ENCODE measurements around the gene GMPPB.

Gene GMPPB

DNA sequence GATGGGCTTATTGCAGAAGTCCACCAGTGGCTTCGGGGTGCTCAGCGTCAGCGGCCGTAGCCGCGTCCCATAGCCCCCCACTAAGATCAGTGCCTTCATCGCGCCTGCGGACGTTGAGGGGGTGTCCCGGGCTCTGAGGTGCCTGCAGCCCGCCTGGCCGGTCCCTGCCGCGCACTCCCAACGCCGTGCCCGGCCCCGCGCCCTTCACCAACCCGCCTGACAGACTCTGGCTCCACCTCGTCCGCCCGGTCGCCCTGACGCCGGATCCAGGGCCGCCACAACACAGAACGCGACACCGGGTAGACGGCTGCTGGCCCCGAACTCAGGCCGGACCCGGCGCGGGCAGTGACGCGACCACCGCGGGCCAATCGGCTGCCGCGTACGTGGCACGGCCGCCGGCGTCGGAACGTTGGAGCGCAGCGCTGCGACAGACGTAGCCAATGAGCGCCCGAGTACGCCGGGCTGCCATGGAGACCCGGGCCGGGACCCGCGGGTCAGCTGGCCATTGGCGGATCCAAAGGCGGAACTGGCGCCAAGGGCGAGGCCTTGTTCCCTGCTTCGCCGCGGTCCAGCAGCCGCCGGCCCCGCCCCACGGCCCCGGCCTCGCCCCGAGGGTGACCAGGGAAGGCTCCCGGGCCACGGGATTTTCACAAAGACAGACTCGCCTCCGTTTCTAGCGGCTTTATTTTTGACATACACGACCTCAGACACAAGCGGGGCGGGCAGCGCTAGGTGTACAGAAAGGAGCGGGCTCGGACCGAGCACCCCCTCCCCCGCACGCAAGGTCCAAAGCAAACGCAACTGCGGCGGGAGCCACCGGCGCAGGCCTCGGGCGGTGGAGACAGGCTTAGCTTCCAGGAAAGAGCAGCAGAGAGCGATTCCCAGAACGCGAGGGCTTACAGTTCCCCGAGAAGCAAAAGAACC is at the start of gene GMPPB:
GMPPB (minus strand) TSS at position 324 of the 924 bp plus-strand sequence; CDS start at position 99, 225 bp downstream.
- H3K4me3 ChIP-seq (ENCODE audit: low read length): peak within 1 kb of the TSS; percentile 99
- TF ChIP-seq, protein P1, sequence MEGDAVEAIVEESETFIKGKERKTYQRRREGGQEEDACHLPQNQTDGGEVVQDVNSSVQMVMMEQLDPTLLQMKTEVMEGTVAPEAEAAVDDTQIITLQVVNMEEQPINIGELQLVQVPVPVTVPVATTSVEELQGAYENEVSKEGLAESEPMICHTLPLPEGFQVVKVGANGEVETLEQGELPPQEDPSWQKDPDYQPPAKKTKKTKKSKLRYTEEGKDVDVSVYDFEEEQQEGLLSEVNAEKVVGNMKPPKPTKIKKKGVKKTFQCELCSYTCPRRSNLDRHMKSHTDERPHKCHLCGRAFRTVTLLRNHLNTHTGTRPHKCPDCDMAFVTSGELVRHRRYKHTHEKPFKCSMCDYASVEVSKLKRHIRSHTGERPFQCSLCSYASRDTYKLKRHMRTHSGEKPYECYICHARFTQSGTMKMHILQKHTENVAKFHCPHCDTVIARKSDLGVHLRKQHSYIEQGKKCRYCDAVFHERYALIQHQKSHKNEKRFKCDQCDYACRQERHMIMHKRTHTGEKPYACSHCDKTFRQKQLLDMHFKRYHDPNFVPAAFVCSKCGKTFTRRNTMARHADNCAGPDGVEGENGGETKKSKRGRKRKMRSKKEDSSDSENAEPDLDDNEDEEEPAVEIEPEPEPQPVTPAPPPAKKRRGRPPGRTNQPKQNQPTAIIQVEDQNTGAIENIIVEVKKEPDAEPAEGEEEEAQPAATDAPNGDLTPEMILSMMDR (IDR thresholded peaks at IDR 0.05; ENCODE audit: insufficient read depth, low read depth, low read length, missing control alignments): no peak
- DNase-seq (ENCODE audit: low read depth): peak; percentile 98

DNA sequence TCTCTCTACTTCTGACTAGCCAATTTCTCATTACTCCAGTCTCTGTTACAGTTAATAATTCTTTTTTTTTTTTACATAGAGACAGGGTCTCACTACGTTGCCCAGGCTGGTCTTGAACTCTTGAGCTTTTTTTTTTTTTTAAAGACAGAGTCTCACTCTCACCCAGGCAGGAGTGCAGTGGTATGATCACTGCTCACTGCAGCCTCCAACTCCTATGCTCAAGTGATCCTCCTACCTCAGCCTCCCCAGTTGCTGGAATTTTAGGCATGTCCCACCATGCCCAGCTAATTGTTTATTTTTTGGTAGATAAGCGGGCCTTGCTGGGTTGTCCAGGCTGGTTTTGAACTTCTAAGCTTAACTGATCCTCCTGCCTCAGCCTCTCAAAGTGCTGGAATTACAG is 49.0 kb upstream of the GMPPB start:
- TF ChIP-seq, protein P1 (IDR thresholded peaks at IDR 0.05; ENCODE audit: insufficient read depth, low read depth, low read length, missing control alignments): no peak

DNA sequence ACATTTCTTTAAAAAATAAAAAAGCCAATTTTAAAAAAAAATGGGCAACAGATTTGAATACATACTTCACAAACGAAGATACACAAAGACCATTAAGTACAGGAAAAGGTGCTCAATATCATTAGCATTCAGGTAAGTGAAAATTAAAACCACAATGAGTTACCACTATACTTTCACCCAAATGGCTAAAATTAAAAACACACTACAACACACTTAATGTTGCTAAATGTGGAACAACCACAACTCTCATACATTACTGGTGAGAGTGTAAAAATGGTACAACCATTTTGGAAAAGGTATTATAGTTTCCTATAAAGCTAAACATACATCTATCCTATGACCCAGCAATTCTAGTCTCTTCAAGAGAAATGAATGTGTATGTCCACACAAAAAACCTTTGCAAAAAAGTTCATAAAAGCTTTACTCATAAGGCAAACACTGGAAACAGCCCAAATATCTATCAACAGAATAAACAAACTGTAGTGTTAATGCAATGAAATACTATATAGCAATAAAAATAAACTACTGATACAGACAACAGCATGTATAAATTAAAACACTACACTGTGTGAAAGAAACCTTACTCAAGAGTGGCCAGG is 47.7 kb upstream of the GMPPB start:
- H3K4me3 ChIP-seq (ENCODE audit: low read length): no peak overlapping the region
- no peak for DNase-seq (ENCODE audit: low read depth)
- TF ChIP-seq, protein P1 (IDR thresholded peaks at IDR 0.05; ENCODE audit: insufficient read depth, low read depth, low read length, missing control alignments): no peak

More for the DNA sequence above, 49.0 kb upstream of the GMPPB start:
- DNase-seq (ENCODE audit: low read depth): no peak
- no peak overlapping the region for H3K4me3 ChIP-seq (ENCODE audit: low read length)

DNA sequence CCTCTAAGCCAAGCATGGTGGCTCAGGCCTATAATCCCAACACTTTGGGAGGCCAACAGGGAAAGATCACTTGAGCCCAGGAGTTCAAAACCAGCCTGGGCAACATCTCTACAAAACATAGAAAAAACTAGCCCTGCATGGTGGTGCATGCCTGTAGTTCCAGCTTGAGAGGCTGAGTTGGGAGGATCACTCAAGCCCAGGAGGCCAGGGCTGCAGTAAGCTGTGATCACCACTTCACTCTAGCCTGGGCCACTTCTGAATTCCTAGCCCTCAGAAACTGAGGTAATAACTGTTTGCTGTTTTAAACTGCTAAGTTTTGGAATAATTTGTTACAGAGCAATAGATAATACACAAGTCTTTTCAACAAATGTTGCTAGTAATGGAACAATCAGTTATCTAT is 46.2 kb upstream of the GMPPB start:
- H3K4me3 ChIP-seq (ENCODE audit: low read length): no peak overlapping the region
- no peak for DNase-seq (ENCODE audit: low read depth)
- TF ChIP-seq, protein P1 (IDR thresholded peaks at IDR 0.05; ENCODE audit: insufficient read depth, low read depth, low read length, missing control alignments): no peak

DNA sequence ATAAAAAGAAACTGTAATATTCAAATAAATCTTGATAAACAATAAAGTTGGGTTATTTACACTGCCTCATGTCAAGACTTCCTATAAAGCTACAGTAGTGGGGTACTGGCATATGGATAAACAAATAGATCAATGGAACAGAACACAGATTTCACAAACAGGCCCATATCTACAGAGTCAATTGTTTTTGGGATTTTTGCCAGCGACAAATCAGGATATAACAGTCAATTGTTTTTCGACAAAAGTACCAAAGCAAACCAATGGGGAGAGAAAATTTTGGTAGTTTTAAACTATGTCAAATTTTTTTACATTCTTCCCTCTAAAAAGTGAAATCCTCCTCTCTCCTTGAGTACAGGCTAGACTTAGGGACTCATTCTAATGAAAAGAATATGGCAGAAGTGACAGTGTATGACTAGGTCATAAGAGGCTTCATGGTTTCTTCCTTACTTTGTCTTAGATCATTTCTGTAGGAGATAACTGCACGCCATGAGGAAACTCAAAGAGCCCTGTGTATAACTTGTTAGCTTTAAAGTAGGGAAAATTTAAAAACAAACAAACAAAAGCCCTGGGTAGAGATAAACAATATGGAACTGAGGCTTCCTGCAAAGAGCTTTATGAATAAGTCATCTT is 45.6 kb upstream of the GMPPB start:
- TF ChIP-seq, protein P1 (IDR thresholded peaks at IDR 0.05; ENCODE audit: insufficient read depth, low read depth, low read length, missing control alignments): no peak
- H3K4me3 ChIP-seq (ENCODE audit: low read length): no peak overlapping the region
- DNase-seq (ENCODE audit: low read depth): no peak

DNA sequence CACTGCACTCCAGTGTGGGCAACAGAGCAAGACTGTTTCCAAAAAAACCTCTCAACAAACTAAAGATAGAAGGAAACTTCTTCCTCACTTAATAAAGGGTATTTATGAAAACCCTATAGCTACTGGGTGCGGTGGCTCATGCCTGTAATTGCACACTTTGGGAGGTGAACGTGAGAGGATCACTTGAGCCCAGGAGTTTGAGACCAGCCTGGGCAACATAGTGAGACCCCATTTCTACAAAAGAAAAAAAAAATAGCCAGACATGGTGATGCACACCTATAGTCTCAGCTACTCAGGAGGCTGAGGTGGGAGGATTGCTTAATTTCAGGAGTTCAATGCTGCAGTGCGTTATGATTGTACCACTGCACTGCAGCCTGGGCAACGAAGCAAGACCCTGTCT is 40.2 kb upstream of the GMPPB start:
- no peak overlapping the region for H3K4me3 ChIP-seq (ENCODE audit: low read length)
- no peak for DNase-seq (ENCODE audit: low read depth)
- TF ChIP-seq, protein P1 (IDR thresholded peaks at IDR 0.05; ENCODE audit: insufficient read depth, low read depth, low read length, missing control alignments): no peak

Measured in epithelial cell of esophagus (primary cell).